GM12878 (cell line): ENCODE results near the gene TNFRSF6B. TPM values are rescaled to one million over a fixed set of nuclear protein-coding genes. Genes with fewer than 3 reads are reported as not detected.

Experiments used
- ATAC-seq: fragments of 200-7000 bp; cut with Tn5 transposase; 3 replicates; pipeline ENCODE4 v1.9.1; 2020; ENCODE audit warnings: mild to moderate bottlenecking, moderate library complexity
- BruUV-seq: library from RNA; stranded (reverse); fragments of 400-500 nt; replicated peaks from 2 replicates; lab custom pipeline; 2021; lab: Mats Ljungman, UMichigan
- CTCF ChIA-PET: fragments of 300-600 bp; sonication (Branson Sonifier 250); formaldehyde crosslinking; extraction: SDS; loops from one replicate; lab custom pipeline; 2021; ENCODE audit warnings: inconsistent platforms; lab: Yijun Ruan, JAX
- POLR2A ChIA-PET: fragments of 350-600 bp; formaldehyde crosslinking; extraction: SDS; loops from one replicate; lab custom pipeline; 2021; ENCODE audit warnings: inconsistent platforms; lab: Charles Lee
- RAD21 ChIA-PET: fragments of 300-600 bp; sonication (Branson Sonifier 250); formaldehyde crosslinking; loops from one replicate; lab custom pipeline; 2023; ENCODE audit warnings: antibody characterized with exemption; ENCODE audit not compliant: unreplicated experiment; lab: Charles Lee
- SMC1A ChIA-PET: fragments of 300-600 bp; sonication (Branson Sonifier 250); formaldehyde crosslinking; loops from one replicate; lab custom pipeline; 2023; ENCODE audit not compliant: unreplicated experiment, uncharacterized antibody; lab: Charles Lee
- DNase-seq: peaks from one replicate; pipeline ENCODE4 v3.0.0-alpha.2; 2011; ENCODE audit warnings: low read depth, low spot score
- FAIRE-seq: peaks from 3 replicates; lab custom pipeline; 2011; peaks lifted over from hg19 to GRCh38; lab: Jason Lieb, UNC
- H2AFZ ChIP-seq: 2 replicates; pipeline ENCODE4 v1.6.0; 2011; ENCODE audit warnings: low read depth, low read length, control low read depth; ENCODE audit not compliant: control insufficient read depth
- H3K27ac ChIP-seq: 2 replicates; pipeline ENCODE4 v1.5.1; 2011; ENCODE audit warnings: control low read depth; ENCODE audit not compliant: control insufficient read depth, insufficient read depth
- H3K27me3 ChIP-seq, 2 experiments: replicated peaks in 1 of 2; 2 replicates each; pipeline versions ENCODE4 v1.6.0 to v1.6.1; 2011; ENCODE audit warnings: low read length in 1 of 2; ENCODE audit not compliant: control insufficient read depth in 2 of 2, insufficient read depth in 2 of 2
- H3K36me3 ChIP-seq, 2 experiments: 2 replicates each; pipeline ENCODE4 v1.5.1; 2011; ENCODE audit warnings: low read length in 1 of 2; ENCODE audit not compliant: control insufficient read depth in 2 of 2, insufficient read depth in 2 of 2
- H3K4me1 ChIP-seq: 2 replicates; pipeline ENCODE4 v1.6.1; 2011; ENCODE audit warnings: mild to moderate bottlenecking, low read length, moderate library complexity, mixed read lengths; ENCODE audit not compliant: control insufficient read depth, insufficient read depth
- H3K4me2 ChIP-seq: 2 replicates; pipeline ENCODE4 v1.6.0; 2011; ENCODE audit warnings: control low read depth; ENCODE audit not compliant: control insufficient read depth, insufficient read depth
- H3K4me3 ChIP-seq: fragments of 200-600 bp; sonication (generic); 2 replicates; pipeline ENCODE4 v1.5.1; 2016
- H3K79me2 ChIP-seq: 2 replicates; pipeline ENCODE4 v1.6.0; 2011; ENCODE audit warnings: low read length; ENCODE audit not compliant: control insufficient read depth, insufficient read depth
- H3K9ac ChIP-seq: 2 replicates; pipeline ENCODE4 v1.8.0; 2011; ENCODE audit warnings: low read length, control low read depth, mixed read lengths; ENCODE audit not compliant: control insufficient read depth, insufficient read depth
- H3K9me3 ChIP-seq: replicated peaks from 3 replicates; pipeline ENCODE4 v1.5.1; 2011; ENCODE audit warnings: mild to moderate bottlenecking, low read length; ENCODE audit not compliant: control insufficient read depth, insufficient read depth
- H4K20me1 ChIP-seq: 2 replicates; pipeline ENCODE4 v1.6.0; 2011; ENCODE audit not compliant: control insufficient read depth, insufficient read depth
- CHD1 ChIP-seq: IDR thresholded peaks from 2 replicates; pipeline ENCODE4 v1.6.1; 2012; ENCODE audit warnings: low read depth, low read length, improper control_type of control experiment
- E2F4 ChIP-seq: IDR thresholded peaks from 2 replicates; pipeline ENCODE4 v1.6.1; 2012; ENCODE audit warnings: low read depth, low read length, improper control_type of control experiment
- EP300 ChIP-seq, 2 experiments: fragments of 150-350 bp in 1 of 2; IDR thresholded peaks; 2 replicates each; pipeline ENCODE4 v1.6.1; 2011 to 2012; ENCODE audit warnings: low read depth in 2 of 2, low read length in 2 of 2, borderline replicate concordance in 1 of 2, improper control_type of control experiment in 1 of 2, inconsistent platforms in 1 of 2; ENCODE audit not compliant: control insufficient read depth in 1 of 2
- IRF3 ChIP-seq: fragments of 450-650 bp; IDR thresholded peaks from 2 replicates; pipeline ENCODE4 v1.6.1; 2014; ENCODE audit warnings: mild to moderate bottlenecking
- NFXL1 ChIP-seq: fragments of 450-650 bp; IDR thresholded peaks from 2 replicates; pipeline ENCODE4 v1.6.1; 2017; ENCODE audit warnings: antibody characterized with exemption, mild to moderate bottlenecking, borderline replicate concordance
- NFYA ChIP-seq: IDR thresholded peaks from 2 replicates; pipeline ENCODE4 v1.6.1; 2011; ENCODE audit warnings: low read depth, mild to moderate bottlenecking, low read length, improper control_type of control experiment, borderline replicate concordance
- POLR2AphosphoS5 ChIP-seq: IDR thresholded peaks from 2 replicates; pipeline ENCODE4 v1.6.1; 2011; ENCODE audit warnings: mild to moderate bottlenecking, low read length, inconsistent platforms
- RBBP5 ChIP-seq: fragments of 200-600 bp; sonication (generic); conservative IDR thresholded peaks from 2 replicates; pipeline ENCODE4 v1.6.1; 2016
- RCOR1 ChIP-seq: conservative IDR thresholded peaks from 2 replicates; pipeline ENCODE4 v1.6.1; 2012; ENCODE audit warnings: low read depth, low read length, improper control_type of control experiment
- RFX5 ChIP-seq: IDR thresholded peaks from 2 replicates; pipeline ENCODE4 v1.6.1; 2011; ENCODE audit warnings: low read depth, low read length, improper control_type of control experiment
- TBL1XR1 ChIP-seq: IDR thresholded peaks from 2 replicates; pipeline ENCODE4 v1.6.1; 2012; ENCODE audit warnings: low read depth, low read length, improper control_type of control experiment
- TCF7 ChIP-seq: IDR thresholded peaks from 2 replicates; pipeline ENCODE4 v1.6.1; 2014; ENCODE audit warnings: antibody characterized with exemption, borderline replicate concordance
- ZBTB33 ChIP-seq: fragments of 450-650 bp; IDR thresholded peaks from 2 replicates; pipeline ENCODE4 v1.6.1; 2017; ENCODE audit warnings: mild to moderate bottlenecking
- WGBS: methylation state at CpG from one replicate; pipeline ENCODE4 v1.1.6; 2016; ENCODE audit warnings: low lambda C conversion rate; ENCODE audit not compliant: insufficient replicate concordance, insufficient coverage; ENCODE audit errors: missing lambda C conversion rate; 5-methylcytosine and 5-hydroxymethylcytosine counted together
- in situ Hi-C: fragments of 300-500 bp; cut with MboI; formaldehyde crosslinking; loops from 9 replicates; pipeline ENCODE4 v1.14.3; 2018; ENCODE audit warnings: mixed read lengths
- intact Hi-C: fragments of 100-400 bp; cut with micrococcal nuclease; formaldehyde crosslinking; loops from one replicate; pipeline ENCODE4 v1.14.2; 2022; ENCODE audit not compliant: unreplicated experiment
- polyA plus RNA-seq, 11 experiments: library from polyadenylated mRNA; depleted of rRNA in 4 of 11; unstranded in 6 of 11; stranded (reverse) in 5 of 11; fragments of >200 nt; fragmentation: Nextera tagmentation in 4 of 11; fragmentation: Illumina TruSeq in 1 of 11; extraction: Ambion mirVana in 4 of 11; extraction: Trizol in 1 of 11; gene quantifications; 1 replicate in 1 of 11; 2 replicates in 10 of 11; pipeline versions ENCODE4 v1.2.1 to v1.2.3, GENCODE V29; 2011 to 2016; ENCODE audit warnings: inconsistent platforms in 2 of 11, missing spikeins in 2 of 11, low read depth in 1 of 11
- total RNA-seq, 4 experiments: library from RNA; depleted of rRNA in 3 of 4; stranded (reverse); fragments of >200 nt in 3 of 4; fragmentation: Illumina TruSeq in 1 of 4; extraction: Trizol in 1 of 4; gene quantifications; 2 replicates each; pipeline versions ENCODE4 v1.2.1 to v1.2.3, GENCODE V29; 2013 to 2021

The TNFRSF6B gene
- total and polyA plus RNA-seq, 10 of the 15 experiments (the other 5 are each of a cell fraction or from before 2014, with no cell fraction given): 0.67 to 2.2 (median 1.8) TPM; not detected in 7

- CTCF ChIA-PET: no interaction called here
- Histone ChIP-seq H3K27me3 (no peaks in the 10 kb centered on the region), H3K79me2 (no peaks in the 10 kb centered on the region), H2AFZ (no peak overlapping the region), H3K9ac (no peak overlapping the region), H4K20me1 (no peaks in the 10 kb centered on the region), H3K36me3 (peaks cover 8 to 18% of the 10 kb centered on the region in 2 experiments; a peak in 3 of 4 replicates), H3K27ac (no peak overlapping the region), H3K4me2 (no peak overlapping the region), H3K9me3 (no peaks in the 10 kb centered on the region), H3K4me3 (no peak overlapping the region), H3K4me1 (no peaks in the 10 kb centered on the region)
- intact Hi-C loops (no loop called here), in situ Hi-C loops (no loop called here)
- POLR2A ChIA-PET: no interaction called here
- SMC1A ChIA-PET: no interaction called here
- FAIRE-seq: no peak
- no peak for ATAC-seq
- no TSS peak for BruUV-seq
- WGBS: 77% methylated on average over 14 of the region's 18 CpGs
- no peak for TF ChIP-seq TBL1XR1
- peak; percentile 55; the same call in 1 of the 2 replicates for TF ChIP-seq NFXL1
- DNase-seq: no peak
- RAD21 ChIA-PET: no interaction called here
Observed at GRCh38 chr20:63664861-63665594, 31.4 kb upstream of the TNFRSF6B start.

- ChIA-PET RAD21 (no interaction called here), CTCF (interaction anchor here (0.7 kb wide), 1 partner anchor 58 kb away, joined by 3 read pairs; no protein-coding TSS in a partner anchor), POLR2A (interaction anchor here (1.1 kb wide), 1 partner anchor 8 kb away, joined by 4 read pairs; the partner anchor contains the start of gene RTEL1), SMC1A (no interaction called here)
- Histone ChIP-seq H3K4me2 (no peak overlapping the region), H3K36me3 (peaks cover 8 to 18% of the 10 kb centered on the region in 2 experiments; a peak in 3 of 4 replicates), H4K20me1 (no peaks in the 10 kb centered on the region), H3K9me3 (no peaks in the 10 kb centered on the region), H3K9ac (no peak overlapping the region), H3K27me3 (no peaks in the 10 kb centered on the region), H3K79me2 (no peaks in the 10 kb centered on the region), H3K4me1 (no peaks in the 10 kb centered on the region), H3K4me3 (no peak overlapping the region), H2AFZ (no peak overlapping the region), H3K27ac (no peak overlapping the region)
- 94% methylated on average over 13 of the region's 14 CpGs for WGBS
- intact Hi-C loops (no loop called here), in situ Hi-C loops (no loop called here)
- BruUV-seq: no TSS peak
- ATAC-seq (no peak), DNase-seq (no peak), FAIRE-seq (no peak)
- TF ChIP-seq IRF3 (no peak), E2F4 (no peak), POLR2AphosphoS5 (no peak), RFX5 (no peak), EP300 (IDR thresholded peaks at IDR 0.05; ENCODE audit: borderline replicate concordance in 1 of 2, control insufficient read depth in 1 of 2, low read depth in 2 of 2, low read length in 2 of 2) (no peak), ZBTB33 (no peak), NFYA (no peak), RBBP5 (no peak), RCOR1 (no peak), TCF7 (no peak), CHD1 (no peak)
Observed at GRCh38 chr20:63665708-63666107, 30.7 kb upstream of the TNFRSF6B start.
